Epithelial cell of proximal tubule (primary cell): ENCODE data around the gene NRXN3. TPM values are rescaled to one million over a fixed set of nuclear protein-coding genes. Genes with fewer than 3 reads are reported as not detected.

ENCODE experiments used
- DNase-seq: peaks from one replicate; pipeline ENCODE4 v3.0.0-alpha.2; 2011; ENCODE audit warnings: low read depth
- H3K4me3 ChIP-seq: 2 replicates; pipeline ENCODE4 v1.5.1; 2011; ENCODE audit warnings: low read depth, mild to moderate bottlenecking, low read length
- total RNA-seq: library from RNA; depleted of rRNA; stranded (reverse); fragments of >200 nt; gene quantifications from 2 replicates; pipeline ENCODE4 v1.2.3, GENCODE V29; 2015
- TF ChIP-seq, protein P1 (sequence below): conservative IDR thresholded peaks from 2 replicates; pipeline ENCODE4 v1.5.1; 2012; ENCODE audit warnings: low read depth, mild to moderate bottlenecking, low read length

Gene NRXN3
- total RNA-seq, 1 donor from 2014 or later: 1.2 TPM

DNA sequence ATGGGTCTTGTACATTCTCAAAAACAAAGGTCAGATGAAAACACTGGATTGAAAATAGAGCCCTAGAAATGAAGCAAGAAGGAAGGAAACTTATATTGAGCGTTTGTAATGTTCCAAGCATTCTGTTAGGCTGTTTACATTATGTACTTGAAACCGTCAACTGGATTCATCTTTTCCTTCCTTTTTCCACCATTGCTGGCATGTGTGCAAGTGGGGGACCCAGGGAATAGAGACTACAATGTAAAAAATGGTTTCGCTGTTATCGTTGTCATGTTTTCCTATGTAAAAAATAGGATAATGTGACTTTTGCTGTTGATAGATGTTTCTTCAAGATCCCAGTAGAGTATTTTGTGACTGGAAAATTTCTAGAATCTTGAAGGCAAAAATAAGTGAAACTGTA, 913.2 kb downstream of the NRXN3 start:
- no peak for DNase-seq
- TF ChIP-seq, protein P1, sequence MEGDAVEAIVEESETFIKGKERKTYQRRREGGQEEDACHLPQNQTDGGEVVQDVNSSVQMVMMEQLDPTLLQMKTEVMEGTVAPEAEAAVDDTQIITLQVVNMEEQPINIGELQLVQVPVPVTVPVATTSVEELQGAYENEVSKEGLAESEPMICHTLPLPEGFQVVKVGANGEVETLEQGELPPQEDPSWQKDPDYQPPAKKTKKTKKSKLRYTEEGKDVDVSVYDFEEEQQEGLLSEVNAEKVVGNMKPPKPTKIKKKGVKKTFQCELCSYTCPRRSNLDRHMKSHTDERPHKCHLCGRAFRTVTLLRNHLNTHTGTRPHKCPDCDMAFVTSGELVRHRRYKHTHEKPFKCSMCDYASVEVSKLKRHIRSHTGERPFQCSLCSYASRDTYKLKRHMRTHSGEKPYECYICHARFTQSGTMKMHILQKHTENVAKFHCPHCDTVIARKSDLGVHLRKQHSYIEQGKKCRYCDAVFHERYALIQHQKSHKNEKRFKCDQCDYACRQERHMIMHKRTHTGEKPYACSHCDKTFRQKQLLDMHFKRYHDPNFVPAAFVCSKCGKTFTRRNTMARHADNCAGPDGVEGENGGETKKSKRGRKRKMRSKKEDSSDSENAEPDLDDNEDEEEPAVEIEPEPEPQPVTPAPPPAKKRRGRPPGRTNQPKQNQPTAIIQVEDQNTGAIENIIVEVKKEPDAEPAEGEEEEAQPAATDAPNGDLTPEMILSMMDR: no peak
- H3K4me3 ChIP-seq: no peak overlapping the region

DNA sequence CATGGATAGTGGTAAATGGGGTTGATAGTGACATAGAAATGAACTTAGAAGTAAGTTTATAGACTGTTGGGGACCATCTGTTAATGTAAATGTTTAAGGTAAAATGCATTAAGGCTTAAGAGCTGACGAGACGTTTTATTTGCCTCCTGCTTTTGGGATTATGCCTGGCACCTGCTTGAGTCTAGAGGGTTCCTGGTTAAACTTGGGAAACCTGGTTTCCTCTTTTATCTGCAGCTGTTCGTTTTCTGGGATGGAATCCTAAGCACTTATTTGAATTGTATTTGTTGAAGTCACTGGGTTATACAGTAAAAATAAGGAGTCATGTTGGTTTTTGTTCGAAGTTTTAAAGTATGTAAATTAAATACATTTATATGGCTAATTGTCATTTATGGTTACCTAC, 914.7 kb downstream of the NRXN3 start:
- TF ChIP-seq, protein P1: no peak

DNA sequence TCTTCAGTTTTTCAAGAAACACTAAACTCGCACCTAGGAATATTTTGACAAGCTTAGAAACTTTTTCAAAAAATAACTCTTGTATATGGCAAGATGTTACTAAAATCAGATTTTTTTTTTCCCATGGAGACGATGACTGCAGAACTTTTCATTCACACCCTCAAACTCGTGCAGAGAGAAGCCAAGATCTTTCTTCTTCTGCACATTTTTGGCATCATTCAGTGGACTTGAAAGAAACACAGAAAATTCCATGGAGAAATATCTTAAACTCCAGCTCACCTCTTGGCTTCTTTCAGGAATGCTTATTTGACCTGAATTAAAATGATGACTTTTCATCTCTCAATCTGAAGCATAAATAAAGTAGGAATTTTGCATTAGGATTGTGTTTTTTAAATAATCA, 919.4 kb downstream of the NRXN3 start:
- TF ChIP-seq, protein P1: no peak
- H3K4me3 ChIP-seq: no peak overlapping the region
- DNase-seq: no peak

More for the DNA sequence above, 914.7 kb downstream of the NRXN3 start:
- DNase-seq: no peak
- no peak overlapping the region for H3K4me3 ChIP-seq

DNA sequence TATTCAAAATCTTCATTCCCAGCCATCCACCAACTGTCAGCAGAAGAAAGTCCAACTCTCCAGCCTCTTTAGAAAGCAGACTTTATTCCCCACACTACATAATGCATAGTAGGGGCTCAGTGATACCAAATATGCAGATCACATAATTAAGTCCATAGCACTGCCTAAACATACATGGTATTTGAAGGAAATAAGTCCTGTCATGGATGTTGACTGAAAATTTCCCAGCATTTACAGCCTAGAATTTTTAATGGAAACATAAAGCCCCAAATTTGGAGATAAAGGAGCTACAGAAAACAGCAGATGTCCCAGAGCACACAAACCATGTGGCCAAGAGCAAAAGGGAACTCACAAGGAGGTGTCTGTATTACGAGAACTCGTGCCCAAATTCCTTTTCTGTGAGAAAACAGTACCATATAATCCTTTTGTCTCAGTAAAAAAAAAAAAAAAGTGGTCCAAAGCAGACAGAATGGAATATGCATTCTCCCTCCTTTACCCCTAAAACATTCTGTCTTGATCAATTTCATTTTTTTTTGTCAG, 920.5 kb downstream of the NRXN3 start:
- TF ChIP-seq, protein P1: no peak
- no peak overlapping the region for H3K4me3 ChIP-seq
- DNase-seq: no peak

DNA sequence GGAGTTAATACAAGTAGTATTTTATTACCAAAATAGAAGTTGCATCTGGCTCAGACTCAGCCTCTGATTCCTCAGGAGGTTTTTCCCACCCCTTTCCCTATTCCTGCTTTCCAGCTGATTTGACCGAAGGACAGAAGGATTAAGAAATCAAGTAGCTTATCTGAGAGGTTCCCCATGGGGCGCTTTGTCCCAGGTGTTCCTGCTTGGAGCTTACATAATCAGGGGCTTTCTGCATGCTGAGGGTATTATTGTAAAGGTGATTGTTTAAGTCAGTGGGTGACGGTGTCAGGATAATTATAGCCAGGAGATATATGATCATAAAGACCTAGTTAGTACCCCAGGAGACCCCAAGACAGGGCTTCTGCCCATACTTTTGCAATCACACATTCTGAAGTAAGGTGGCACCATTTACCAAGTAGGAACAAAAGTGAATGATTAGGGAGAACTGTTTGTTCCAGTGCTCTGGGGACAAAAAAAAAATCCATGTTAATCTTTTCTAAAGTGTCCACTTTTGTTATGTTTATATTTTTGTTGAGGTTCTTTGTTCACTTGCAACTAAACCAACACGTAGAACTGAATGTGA, 921.3 kb downstream of the NRXN3 start:
- no peak overlapping the region for H3K4me3 ChIP-seq
- DNase-seq: no peak
- TF ChIP-seq, protein P1: no peak

DNA sequence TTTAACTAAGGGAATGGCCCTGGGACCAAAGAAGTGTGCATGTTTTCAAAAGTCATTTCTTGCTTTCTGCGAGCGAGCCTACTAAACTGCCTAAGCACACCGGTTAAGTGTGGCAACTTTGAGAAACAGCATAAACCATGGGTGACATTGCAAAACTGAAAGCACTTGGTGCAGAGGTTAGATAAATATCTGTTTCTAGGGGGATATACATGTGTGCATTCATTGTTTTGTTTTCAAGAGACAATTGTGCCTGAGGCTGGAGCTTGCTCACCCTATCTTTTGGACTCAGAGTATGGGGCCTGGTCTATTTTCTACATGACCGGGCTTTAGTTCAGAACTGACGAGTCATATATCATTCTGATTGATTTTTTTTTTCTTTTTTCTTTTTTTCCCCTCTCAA, 923.4 kb downstream of the NRXN3 start:
- TF ChIP-seq, protein P1: no peak
- DNase-seq: no peak
- H3K4me3 ChIP-seq: no peak overlapping the region

DNA sequence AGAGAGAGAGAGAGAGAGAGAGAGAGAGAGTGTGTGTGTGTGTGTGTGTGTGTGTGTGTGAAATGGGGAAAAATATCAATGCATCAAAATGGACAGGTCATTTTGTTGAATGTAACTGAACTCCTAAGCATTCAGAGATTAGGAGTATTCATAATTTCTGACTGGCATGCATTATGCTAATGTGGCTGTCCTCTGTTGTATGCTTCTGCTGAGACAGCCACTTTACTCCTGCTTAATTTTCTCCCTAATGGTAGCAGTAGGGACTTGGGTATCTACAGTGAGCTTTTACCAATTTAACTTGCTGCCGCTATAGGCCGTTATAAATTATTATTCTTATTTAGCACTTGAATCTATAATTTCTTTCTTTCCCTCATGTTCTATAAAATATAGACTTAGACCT, 924.8 kb downstream of the NRXN3 start:
- no peak for DNase-seq
- TF ChIP-seq, protein P1: no peak
- no peak overlapping the region for H3K4me3 ChIP-seq
